ENCODE measurements around the gene TFB2M.

TFB2M gene

GRCh38 chr1:246512230-246512629, 53.8 kb downstream of the TFB2M start:
- Histone ChIP-seq H3K9me3 (ENCODE audit: control insufficient read depth, insufficient read depth, low read depth, low read length) (peaks cover 36% of the 10 kb centered on the region), H3K36me3 (ENCODE audit: control insufficient read depth, insufficient read depth, low read length) (no peaks in the 10 kb centered on the region), H3K9ac (ENCODE audit: low read length) (no peak overlapping the region)

GRCh38 chr1:246511203-246511602, 54.9 kb downstream of the TFB2M start:
- Histone ChIP-seq H3K9ac (ENCODE audit: low read length) (no peak overlapping the region), H3K27ac (ENCODE audit: low read depth, low read length) (no peak overlapping the region), H3K36me3 (ENCODE audit: control insufficient read depth, insufficient read depth, low read length) (no peaks in the 10 kb centered on the region), H3K27me3 (ENCODE audit: control insufficient read depth, insufficient read depth, low read length) (peaks cover 3% of the 10 kb centered on the region; the same call in 1 of the 2 replicates), H3K4me1 (ENCODE audit: control insufficient read depth, insufficient read depth, low read length) (peaks cover 1% of the 10 kb centered on the region; the same call in 1 of the 2 replicates), H3K9me3 (ENCODE audit: control insufficient read depth, insufficient read depth, low read depth, low read length) (peaks cover 26% of the 10 kb centered on the region), H3K4me3 (ENCODE audit: low read depth, low read length) (no peak overlapping the region)

More at GRCh38 chr1:246512230-246512629, 53.8 kb downstream of the TFB2M start:
- Histone ChIP-seq H3K4me3 (ENCODE audit: low read depth, low read length) (no peak overlapping the region), H3K27ac (ENCODE audit: low read depth, low read length) (no peak overlapping the region), H3K4me1 (ENCODE audit: control insufficient read depth, insufficient read depth, low read length) (no peaks in the 10 kb centered on the region), H3K27me3 (ENCODE audit: control insufficient read depth, insufficient read depth, low read length) (no peaks in the 10 kb centered on the region)

GRCh38 chr1:246510147-246511030, 55.7 kb downstream of the TFB2M start:
- Histone ChIP-seq H3K4me1 (ENCODE audit: control insufficient read depth, insufficient read depth, low read length) (peaks cover 5% of the 10 kb centered on the region; the same call in 1 of the 2 replicates), H3K27me3 (ENCODE audit: control insufficient read depth, insufficient read depth, low read length) (peaks cover 6% of the 10 kb centered on the region; the same call in 1 of the 2 replicates), H3K9me3 (ENCODE audit: control insufficient read depth, insufficient read depth, low read depth, low read length) (peaks cover 17% of the 10 kb centered on the region), H3K4me3 (ENCODE audit: low read depth, low read length) (no peak overlapping the region), H3K9ac (ENCODE audit: low read length) (no peak overlapping the region), H3K36me3 (ENCODE audit: control insufficient read depth, insufficient read depth, low read length) (no peaks in the 10 kb centered on the region), H3K27ac (ENCODE audit: low read depth, low read length) (no peak overlapping the region)

- Histone ChIP-seq H3K27ac (ENCODE audit: low read depth, low read length) (no peak overlapping the region), H3K27me3 (ENCODE audit: control insufficient read depth, insufficient read depth, low read length) (peaks cover 6% of the 10 kb centered on the region; the same call in 1 of the 2 replicates), H3K9me3 (ENCODE audit: control insufficient read depth, insufficient read depth, low read depth, low read length) (peaks cover 7% of the 10 kb centered on the region), H3K36me3 (ENCODE audit: control insufficient read depth, insufficient read depth, low read length) (peaks cover 2% of the 10 kb centered on the region; the same call in 1 of the 2 replicates), H3K9ac (ENCODE audit: low read length) (no peak overlapping the region), H3K4me1 (ENCODE audit: control insufficient read depth, insufficient read depth, low read length) (peaks cover 5% of the 10 kb centered on the region; the same call in 1 of the 2 replicates), H3K4me3 (ENCODE audit: low read depth, low read length) (no peak overlapping the region)
Measured at GRCh38 chr1:246508897-246509688, 57.0 kb downstream of the TFB2M start.

- Histone ChIP-seq H3K4me3 (ENCODE audit: low read depth, low read length) (peak within 1 kb of the TSS; percentile 84), H3K27ac (ENCODE audit: low read depth, low read length) (no peak within 1 kb of the TSS), H3K36me3 (ENCODE audit: control insufficient read depth, insufficient read depth, low read length) (peaks cover 8% of the 10 kb centered on the region; the same call in 1 of the 2 replicates), H3K9me3 (ENCODE audit: control insufficient read depth, insufficient read depth, low read depth, low read length) (no peaks in the 10 kb centered on the region), H3K4me1 (ENCODE audit: control insufficient read depth, insufficient read depth, low read length) (peaks cover 5% of the 10 kb centered on the region; the same call in 1 of the 2 replicates), H3K27me3 (ENCODE audit: control insufficient read depth, insufficient read depth, low read length) (peaks cover 6% of the 10 kb centered on the region; the same call in 1 of the 2 replicates), H3K9ac (ENCODE audit: low read length) (peak within 1 kb of the TSS; percentile 32)
Measured at GRCh38 chr1:246506674-246507481, 59.2 kb downstream of the TFB2M start, which contains the start of gene SMYD3. Gene SMYD3 (minus strand): TSS chr1:246507279.

- H3K4me3 ChIP-seq (ENCODE audit: low read depth, low read length) = peak overlapping the region; percentile 84
- H3K36me3 ChIP-seq (ENCODE audit: control insufficient read depth, insufficient read depth, low read length) = peaks cover 8% of the 10 kb centered on the region; the same call in 1 of the 2 replicates
- H3K27ac ChIP-seq (ENCODE audit: low read depth, low read length) = no peak overlapping the region
- peaks cover 5% of the 10 kb centered on the region; the same call in 1 of the 2 replicates for H3K4me1 ChIP-seq (ENCODE audit: control insufficient read depth, insufficient read depth, low read length)
- H3K9me3 ChIP-seq (ENCODE audit: control insufficient read depth, insufficient read depth, low read depth, low read length) = no peaks in the 10 kb centered on the region
- peaks cover 6% of the 10 kb centered on the region; the same call in 1 of the 2 replicates for H3K27me3 ChIP-seq (ENCODE audit: control insufficient read depth, insufficient read depth, low read length)
- H3K9ac ChIP-seq (ENCODE audit: low read length) = peak overlapping the region; percentile 32
Measured at GRCh38 chr1:246506367-246506673, 59.7 kb downstream of the TFB2M start.

- Histone ChIP-seq H3K27me3 (ENCODE audit: control insufficient read depth, insufficient read depth, low read length) (peaks cover 6% of the 10 kb centered on the region; the same call in 1 of the 2 replicates), H3K27ac (ENCODE audit: low read depth, low read length) (no peak overlapping the region), H3K9ac (ENCODE audit: low read length) (no peak overlapping the region), H3K4me1 (ENCODE audit: control insufficient read depth, insufficient read depth, low read length) (peaks cover 5% of the 10 kb centered on the region; the same call in 1 of the 2 replicates), H3K9me3 (ENCODE audit: control insufficient read depth, insufficient read depth, low read depth, low read length) (no peaks in the 10 kb centered on the region), H3K4me3 (ENCODE audit: low read depth, low read length) (no peak overlapping the region), H3K36me3 (ENCODE audit: control insufficient read depth, insufficient read depth, low read length) (peaks cover 8% of the 10 kb centered on the region; the same call in 1 of the 2 replicates)
Measured at GRCh38 chr1:246503341-246503740, 62.7 kb downstream of the TFB2M start.

- H3K27ac ChIP-seq (ENCODE audit: low read depth, low read length) = no peak overlapping the region
Measured at GRCh38 chr1:246497331-246497915, 68.6 kb downstream of the TFB2M start.

GRCh38 chr1:246492611-246493245, 73.3 kb downstream of the TFB2M start:
- H3K4me1 ChIP-seq (ENCODE audit: control insufficient read depth, insufficient read depth, low read length) = peaks cover 4% of the 10 kb centered on the region
- no peaks in the 10 kb centered on the region for H3K27me3 ChIP-seq (ENCODE audit: control insufficient read depth, insufficient read depth, low read length)
- H3K9me3 ChIP-seq (ENCODE audit: control insufficient read depth, insufficient read depth, low read depth, low read length) = no peaks in the 10 kb centered on the region
- H3K4me3 ChIP-seq (ENCODE audit: low read depth, low read length) = no peak overlapping the region
- H3K27ac ChIP-seq (ENCODE audit: low read depth, low read length) = no peak overlapping the region
- H3K9ac ChIP-seq (ENCODE audit: low read length) = no peak overlapping the region
- no peaks in the 10 kb centered on the region for H3K36me3 ChIP-seq (ENCODE audit: control insufficient read depth, insufficient read depth, low read length)

More at GRCh38 chr1:246497331-246497915, 68.6 kb downstream of the TFB2M start:
- no peak overlapping the region for H3K4me3 ChIP-seq (ENCODE audit: low read depth, low read length)
- H3K36me3 ChIP-seq (ENCODE audit: control insufficient read depth, insufficient read depth, low read length) = no peaks in the 10 kb centered on the region
- no peaks in the 10 kb centered on the region for H3K27me3 ChIP-seq (ENCODE audit: control insufficient read depth, insufficient read depth, low read length)
- H3K9me3 ChIP-seq (ENCODE audit: control insufficient read depth, insufficient read depth, low read depth, low read length) = no peaks in the 10 kb centered on the region
- peaks cover 1% of the 10 kb centered on the region for H3K4me1 ChIP-seq (ENCODE audit: control insufficient read depth, insufficient read depth, low read length)
- no peak overlapping the region for H3K9ac ChIP-seq (ENCODE audit: low read length)
